ENCODE measurements around the gene ESF1. TPM values are rescaled to one million over a fixed set of nuclear protein-coding genes. Genes with fewer than 3 reads are reported as not detected.
"Not testable (repeated sequence)": the region's sequence is repeated elsewhere in the genome, so short reads cannot be mapped to it uniquely, and the experiment has no call there.

The ESF1 gene
- total RNA-seq, 1 experiment from 2014 or later: 9.5 TPM

- DNase-seq (ENCODE audit: low read depth): no peak
Measured at GRCh38 chr20:13790708-13791107, 6.0 kb upstream of the ESF1 start.

GRCh38 chr20:13788167-13788834, 3.6 kb upstream of the ESF1 start:
- DNase-seq (ENCODE audit: low read depth): peak; percentile 68

GRCh38 chr20:13786143-13786828, 1.6 kb upstream of the ESF1 start:
- peak; percentile 4 for DNase-seq (ENCODE audit: low read depth)

- DNase-seq (ENCODE audit: low read depth): no peak
Measured at GRCh38 chr20:13784271-13784892, 337 bp downstream of the ESF1 start.

DNA sequence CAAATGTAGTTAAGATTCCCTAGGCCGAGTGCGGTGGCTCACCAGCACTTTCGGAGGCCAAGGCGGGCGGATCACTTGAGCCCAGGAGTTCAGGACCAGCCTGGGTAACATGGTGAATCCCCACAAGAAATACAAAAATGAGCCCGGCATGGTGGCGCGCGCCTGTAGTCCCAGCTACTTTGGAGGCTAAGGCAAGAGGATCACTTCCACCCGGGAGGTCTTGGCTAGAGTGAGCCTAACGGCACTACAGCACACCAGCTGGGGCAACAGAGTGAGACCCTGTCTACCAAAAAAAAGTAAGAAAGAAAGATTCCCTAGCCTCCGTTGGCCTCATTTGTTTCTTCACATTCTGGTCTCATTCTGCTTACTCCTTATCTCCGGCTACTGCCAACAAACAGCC, 1.2 kb downstream of the ESF1 start:
- no peak for DNase-seq (ENCODE audit: low read depth)

- no peak for DNase-seq (ENCODE audit: low read depth)
Measured at GRCh38 chr20:13778827-13779226, 5.9 kb downstream of the ESF1 start.

- peak; percentile 47 for DNase-seq (ENCODE audit: low read depth)
Measured at GRCh38 chr20:13777171-13777601, 7.5 kb downstream of the ESF1 start.

GRCh38 chr20:13775867-13776266, 8.9 kb downstream of the ESF1 start:
- DNase-seq (ENCODE audit: low read depth): no peak

DNA sequence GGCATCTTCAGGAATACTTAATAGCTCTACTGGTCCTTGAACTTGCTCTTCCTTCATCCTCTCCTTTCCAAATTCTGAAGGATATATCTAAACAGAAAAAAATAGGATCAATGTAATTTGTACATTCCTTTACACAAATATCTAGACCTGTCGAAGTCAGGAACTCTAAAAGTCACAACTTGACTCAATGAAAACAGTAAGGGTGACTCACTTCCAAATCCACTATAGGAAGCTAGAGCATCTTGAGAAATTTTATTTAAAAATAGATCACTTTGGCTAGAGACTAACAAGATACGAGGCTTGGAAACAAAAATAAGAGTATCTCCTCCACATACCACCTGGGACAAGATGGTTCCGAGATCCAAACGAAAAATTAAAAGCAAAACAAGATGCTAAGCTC, 12.2 kb downstream of the ESF1 start:
- no peak for DNase-seq (ENCODE audit: low read depth)

DNA sequence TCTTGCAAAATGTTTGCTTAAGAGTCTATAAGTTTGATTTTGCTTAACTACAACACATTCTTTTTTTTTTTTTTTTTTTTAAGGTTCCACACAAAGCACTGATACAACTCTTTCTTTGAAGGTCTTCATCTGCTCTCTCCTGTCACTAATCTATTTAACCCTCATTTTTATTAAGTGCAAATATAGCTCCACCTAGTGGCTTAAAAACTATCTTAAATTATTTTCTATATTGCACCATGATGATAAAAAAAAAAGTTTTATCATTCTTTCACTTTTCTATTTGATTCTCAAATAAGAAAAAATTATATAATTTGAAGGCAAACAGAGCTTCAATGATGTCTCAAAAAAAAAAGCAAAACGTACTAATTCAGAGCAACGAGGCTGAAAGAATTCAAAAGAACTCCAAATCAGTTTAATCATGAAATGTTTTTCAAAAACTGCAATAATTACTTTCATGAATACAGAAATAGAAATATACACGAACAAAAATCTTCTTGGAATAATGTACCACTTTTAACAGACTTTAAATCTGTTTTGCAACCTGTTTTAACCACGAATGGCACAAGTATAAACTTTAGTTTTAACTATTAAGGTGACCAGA, 12.8 kb downstream of the ESF1 start:
- DNase-seq (ENCODE audit: low read depth): peak; percentile 36

DNA sequence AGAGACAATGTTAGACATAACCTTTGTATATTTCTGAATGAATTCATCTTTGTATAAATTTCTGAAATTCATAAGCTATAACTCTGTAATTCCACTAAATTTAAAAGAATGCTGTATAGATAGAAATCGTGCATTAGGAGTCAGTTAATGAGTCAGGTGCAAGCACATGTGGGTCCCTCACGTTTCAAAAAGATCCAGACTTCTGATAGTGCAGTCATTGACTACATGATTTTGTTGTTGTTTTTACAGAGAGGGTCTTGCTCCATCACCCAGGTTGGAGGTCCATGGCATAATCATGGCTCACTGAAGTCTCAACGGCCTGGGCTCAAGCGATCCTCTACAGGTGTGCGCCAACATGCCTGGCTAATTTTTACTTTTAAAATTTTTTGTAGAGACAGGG, 14.6 kb downstream of the ESF1 start:
- DNase-seq (ENCODE audit: low read depth): no peak

- DNase-seq (ENCODE audit: low read depth): no peak
Measured at GRCh38 chr20:13765868-13766416, 18.8 kb downstream of the ESF1 start.

GRCh38 chr20:13765299-13765698, 19.4 kb downstream of the ESF1 start:
- DNase-seq (ENCODE audit: low read depth): peak; percentile 46

DNA sequence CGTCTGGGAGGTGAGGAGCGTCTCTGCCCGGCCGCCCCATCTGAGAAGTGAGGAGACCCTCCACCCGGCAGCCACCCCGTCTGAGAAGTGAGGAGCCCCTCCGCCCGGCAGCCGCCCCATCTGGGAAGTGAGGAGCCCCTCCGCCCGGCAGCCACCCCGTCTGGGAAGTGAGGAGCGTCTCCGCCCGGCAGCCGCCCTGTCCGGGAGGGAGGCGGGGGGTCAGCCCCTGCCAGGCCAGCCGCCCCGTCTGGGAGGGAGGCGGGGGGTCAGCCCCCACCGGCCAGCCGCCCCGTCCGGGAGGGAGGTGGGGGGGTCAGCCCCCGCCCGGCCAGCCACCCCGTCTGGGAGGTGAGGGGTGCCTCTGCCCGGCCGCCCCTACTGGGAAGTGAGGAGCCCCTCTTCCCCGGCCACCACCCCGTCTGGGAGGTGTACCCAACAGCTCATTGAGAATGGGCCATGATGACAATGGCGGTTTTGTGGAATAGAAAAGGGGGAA, 24.2 kb downstream of the ESF1 start:
- not testable (repeated sequence) for DNase-seq (ENCODE audit: low read depth)

DNA sequence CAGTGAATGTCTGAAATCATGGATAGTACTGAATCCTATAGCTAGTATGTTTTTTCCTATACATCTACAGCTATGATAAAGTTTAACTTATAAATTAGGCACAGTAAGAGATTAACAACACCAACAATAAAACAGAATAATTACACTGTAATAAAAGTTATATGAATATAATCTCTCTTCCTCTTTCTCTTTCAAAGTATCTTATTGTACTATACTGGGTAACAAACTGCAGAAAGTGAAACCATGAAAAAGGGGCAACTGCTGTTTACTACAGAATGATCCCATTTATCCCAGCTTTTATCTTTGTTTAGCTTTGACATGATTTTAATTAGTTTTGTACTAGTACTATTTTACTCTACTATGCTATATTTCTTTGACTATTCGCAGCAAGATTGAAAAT, 25.8 kb downstream of the ESF1 start:
- DNase-seq (ENCODE audit: low read depth): no peak

DNA sequence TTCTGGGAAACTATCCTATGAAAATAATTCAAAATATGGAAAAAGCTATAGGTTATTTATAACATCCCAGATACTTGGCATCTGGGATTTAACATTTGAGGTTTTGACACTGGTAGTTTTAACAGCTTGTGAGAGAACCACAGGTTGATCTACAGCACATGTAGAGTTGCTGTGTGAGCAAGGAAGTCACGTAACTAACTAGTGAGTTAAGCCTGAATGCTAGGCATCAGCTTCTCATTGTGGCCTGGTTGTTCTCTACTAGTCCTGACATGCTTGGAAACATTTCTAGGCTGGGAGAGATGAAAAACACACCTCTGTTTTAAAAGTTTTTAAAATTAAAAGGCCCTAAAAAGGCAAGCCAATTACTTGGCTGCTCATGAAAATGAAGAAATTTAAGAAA, 28.2 kb downstream of the ESF1 start:
- no peak for DNase-seq (ENCODE audit: low read depth)

- DNase-seq (ENCODE audit: low read depth): no peak
Measured at GRCh38 chr20:13755809-13756208, 28.9 kb downstream of the ESF1 start.

DNA sequence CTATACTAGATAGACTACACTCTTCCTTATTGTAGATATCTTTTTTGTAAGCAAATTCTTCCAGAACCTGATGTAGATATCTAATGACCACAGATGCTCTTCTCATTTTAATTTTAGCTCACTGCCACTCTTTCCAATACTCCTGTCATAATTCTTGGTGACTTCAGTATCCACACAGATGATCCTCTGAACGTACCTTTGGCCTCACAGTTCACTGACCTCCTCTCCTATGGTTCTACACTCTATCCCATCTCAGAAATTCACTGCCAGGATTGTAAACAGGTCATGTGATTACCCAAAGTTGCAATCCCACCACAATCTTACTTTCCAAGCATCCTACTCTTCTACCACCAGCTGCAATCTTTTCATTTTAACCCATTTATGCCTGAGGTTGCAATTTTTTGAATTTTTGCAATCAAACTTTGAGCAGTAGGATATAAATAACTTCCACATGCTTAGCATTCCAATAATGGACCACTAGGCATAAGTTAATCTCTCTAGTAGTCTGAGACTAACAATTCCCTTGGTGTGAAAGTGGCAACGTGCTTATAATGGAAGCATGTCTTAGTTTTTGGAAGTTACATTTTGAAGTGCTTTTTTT, 31.2 kb downstream of the ESF1 start:
- DNase-seq (ENCODE audit: low read depth): no peak

DNA sequence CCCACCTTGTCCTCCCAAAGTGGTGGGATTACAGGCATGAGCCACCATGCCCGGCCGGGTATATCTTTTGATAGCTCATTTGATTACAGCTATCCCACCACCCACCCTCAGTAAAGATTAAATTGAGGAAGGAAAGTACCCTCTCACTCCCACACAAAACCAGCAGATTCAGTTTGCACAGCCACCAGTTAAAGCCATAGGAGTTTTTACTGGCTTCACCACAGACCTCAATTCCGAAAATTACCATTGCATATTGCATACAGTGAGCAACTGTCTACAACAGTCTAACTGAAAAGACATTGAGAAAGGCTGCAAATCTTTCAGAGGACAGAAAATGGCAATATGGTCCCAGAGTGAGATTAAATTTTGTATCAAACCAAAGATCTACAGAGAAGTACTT, 34.9 kb downstream of the ESF1 start:
- no peak for DNase-seq (ENCODE audit: low read depth)

DNA sequence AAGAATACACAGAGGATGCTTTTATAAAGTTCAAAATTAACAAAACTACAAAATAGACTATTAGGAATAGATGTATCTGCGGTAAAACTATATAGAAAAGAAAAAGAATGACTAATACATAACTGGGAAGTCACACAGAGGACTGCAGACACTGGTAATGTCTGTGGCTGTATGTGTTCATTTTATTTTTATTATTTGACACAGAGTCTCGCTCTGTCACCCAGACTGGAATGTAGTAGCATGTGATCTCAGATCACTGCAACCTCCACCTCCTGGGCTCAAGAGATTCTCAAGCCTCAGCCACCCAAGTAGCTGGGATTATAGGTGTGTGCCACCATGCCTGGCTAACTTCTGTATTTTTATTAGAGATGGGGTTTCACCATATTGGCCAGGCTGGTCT, 38.9 kb downstream of the ESF1 start:
- no peak for DNase-seq (ENCODE audit: low read depth)

GRCh38 chr20:13744352-13744751, 40.4 kb downstream of the ESF1 start:
- peak; percentile 44 for DNase-seq (ENCODE audit: low read depth)

- no peak for DNase-seq (ENCODE audit: low read depth)
Measured at GRCh38 chr20:13741879-13742278, 42.8 kb downstream of the ESF1 start.

All from M059J (cell line).